HG03108 (cell line): ENCODE data around the gene CDK10.
"Not testable (repeated sequence)": the region's sequence is repeated elsewhere in the genome, so short reads cannot be mapped to it uniquely, and the experiment has no call there.

Source experiments
- ATAC-seq: cut with Tn5 transposase; IDR thresholded peaks from one replicate; pipeline ENCODE4 v1.9.1; 2021; ENCODE audit warnings: moderate library complexity; ENCODE audit not compliant: unreplicated experiment

CDK10 gene

GRCh38 chr16:89667000-89667399, 19.5 kb upstream of the CDK10 start:
- ATAC-seq = not testable (repeated sequence)

DNA sequence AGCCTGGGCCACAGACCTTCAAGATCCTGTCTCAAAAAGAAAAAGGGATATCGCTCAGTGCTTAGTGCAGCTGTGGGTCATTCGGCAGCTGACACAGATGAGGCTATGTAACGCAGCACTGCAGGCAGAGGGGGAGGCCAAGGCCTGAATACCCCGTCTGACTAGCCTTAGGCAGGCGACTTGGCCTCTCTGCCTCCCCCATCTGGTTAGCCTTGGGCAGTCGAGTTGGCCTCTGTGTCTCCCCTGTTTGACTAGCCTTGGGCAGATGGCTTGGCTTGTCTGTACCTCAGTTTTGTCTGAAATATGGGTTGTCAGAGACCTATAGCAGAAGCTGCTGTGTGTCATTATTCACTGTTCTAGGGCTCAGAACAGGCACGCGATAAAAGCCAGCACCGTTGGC, 18.9 kb upstream of the CDK10 start:
- ATAC-seq = no peak

DNA sequence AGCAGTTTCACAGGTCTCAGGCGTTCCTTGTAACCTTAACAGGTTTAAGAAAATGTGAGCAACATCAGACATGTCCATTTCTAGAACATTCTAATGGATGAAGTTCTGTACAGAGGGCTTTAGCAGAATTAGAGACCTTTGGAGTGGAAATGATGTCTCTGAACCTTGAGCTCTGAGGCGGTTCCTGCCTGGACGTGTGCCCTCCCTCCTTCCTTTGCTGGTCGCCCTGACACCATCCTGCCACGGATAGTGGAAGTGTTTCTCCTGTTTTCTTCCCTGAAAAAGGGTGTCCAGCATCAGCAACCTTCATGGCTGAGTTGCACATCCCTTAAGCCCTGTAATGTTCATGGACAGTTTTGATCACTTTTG, 17.7 kb upstream of the CDK10 start:
- no peak for ATAC-seq

- no peak for ATAC-seq
These were observed 16.7 kb upstream of the CDK10 start for GRCh38 chr16:89669755-89670154.

GRCh38 chr16:89670496-89671431, 15.7 kb upstream of the CDK10 start:
- no peak for ATAC-seq

GRCh38 chr16:89671565-89671964, 14.9 kb upstream of the CDK10 start:
- not testable (repeated sequence) for ATAC-seq

GRCh38 chr16:89672177-89672941, 14.1 kb upstream of the CDK10 start:
- no peak for ATAC-seq

GRCh38 chr16:89678258-89678657, 8.2 kb upstream of the CDK10 start:
- no peak for ATAC-seq

DNA sequence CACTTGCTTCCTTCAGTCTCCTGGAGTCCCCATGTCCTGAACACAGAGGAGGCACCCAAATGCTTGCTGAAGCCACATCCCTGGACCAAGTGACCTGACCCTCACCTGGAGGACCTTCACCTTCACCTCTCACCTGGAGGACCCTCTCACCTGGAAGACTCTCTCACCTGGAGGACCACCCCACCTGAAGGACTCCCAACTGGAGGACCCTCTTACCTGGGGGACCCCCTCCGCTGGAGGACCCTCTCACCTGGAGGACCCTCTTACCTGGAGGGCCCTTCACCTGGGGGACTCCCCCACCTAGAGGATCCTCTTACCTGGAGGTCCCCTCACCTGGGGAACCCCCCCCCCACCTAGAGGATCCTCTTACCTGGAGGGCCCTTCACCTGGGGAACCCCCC, 573 bp upstream of the CDK10 start:
- ATAC-seq = no peak

DNA sequence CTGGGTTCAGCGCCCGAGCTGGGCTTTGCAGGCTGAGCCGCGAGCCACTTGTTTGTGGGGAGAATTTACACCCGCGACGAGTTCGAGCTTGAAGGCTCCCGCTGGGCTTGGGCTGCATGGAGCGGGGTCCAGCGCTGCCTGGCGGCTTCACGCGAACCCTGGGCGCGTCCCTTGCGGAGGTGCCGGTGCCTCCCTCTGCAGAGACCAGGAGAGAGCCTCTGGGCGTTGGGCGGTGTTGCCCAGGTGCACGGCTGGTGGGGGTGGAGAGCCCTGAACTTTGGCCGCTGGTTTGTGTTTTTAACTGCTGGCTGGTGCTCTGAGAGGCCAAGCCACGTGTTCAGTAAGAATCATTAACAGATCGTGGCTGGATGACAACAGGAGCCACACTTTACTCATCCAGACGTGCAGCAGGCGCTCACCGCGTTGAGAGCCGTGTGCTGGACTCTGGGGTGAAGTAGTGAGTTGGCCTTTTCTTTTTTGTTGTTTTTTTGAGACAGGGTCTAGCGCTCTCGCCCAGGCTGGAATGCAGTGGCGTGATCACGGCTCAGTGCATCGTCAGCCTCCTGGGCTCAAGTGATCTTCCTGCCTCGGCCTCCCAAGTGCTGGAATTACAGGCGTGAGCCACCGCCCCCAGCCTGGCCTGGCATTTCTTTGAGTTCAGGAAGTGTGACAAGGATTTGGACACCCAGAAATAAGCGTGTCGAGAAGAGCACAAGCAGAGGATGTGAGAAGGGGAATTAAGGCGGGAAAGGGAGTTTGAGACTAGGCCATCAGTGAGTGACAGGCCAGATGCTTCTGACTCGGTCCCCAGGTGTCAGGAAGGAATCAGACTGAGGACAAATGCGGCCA, 827 bp downstream of the CDK10 start:
- ATAC-seq = peak; percentile 40

DNA sequence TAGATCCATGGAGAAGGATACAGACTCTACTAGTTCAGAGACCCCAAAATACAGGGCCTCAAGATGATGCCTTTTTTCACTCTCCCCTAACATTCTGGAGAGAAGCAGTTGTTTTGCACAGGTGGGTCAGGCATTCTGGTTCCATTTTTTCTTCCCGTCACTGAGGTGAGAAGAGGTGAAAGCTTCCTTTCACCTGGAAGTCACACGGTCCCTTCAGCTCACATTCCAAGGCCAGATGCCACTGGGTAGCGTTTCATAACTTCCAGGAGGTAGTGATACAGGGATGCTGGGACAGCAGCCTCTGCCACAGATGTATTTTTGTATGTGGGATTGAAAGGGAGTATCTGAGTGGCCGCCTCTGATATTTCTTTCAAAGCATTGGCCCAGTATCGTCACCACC, 1.9 kb downstream of the CDK10 start:
- ATAC-seq = no peak

DNA sequence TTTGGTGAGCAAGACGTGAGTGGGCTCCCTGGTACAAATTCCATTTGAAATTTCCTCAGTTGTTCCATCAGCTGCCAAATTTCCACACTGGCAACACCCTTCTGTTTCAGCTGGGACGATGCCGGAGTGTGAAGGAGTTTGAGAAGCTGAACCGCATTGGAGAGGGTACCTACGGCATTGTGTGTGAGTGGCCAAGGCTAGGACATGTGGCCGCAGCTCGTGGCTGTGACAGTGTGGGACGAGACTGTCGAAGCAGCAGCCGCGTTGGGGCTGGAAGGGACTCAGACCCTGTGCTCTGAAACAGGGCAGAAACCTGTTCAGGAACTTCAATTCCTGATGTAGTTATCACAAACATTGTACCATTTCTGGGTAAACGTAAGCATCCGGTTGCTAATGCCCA, 2.7 kb downstream of the CDK10 start:
- ATAC-seq = no peak

DNA sequence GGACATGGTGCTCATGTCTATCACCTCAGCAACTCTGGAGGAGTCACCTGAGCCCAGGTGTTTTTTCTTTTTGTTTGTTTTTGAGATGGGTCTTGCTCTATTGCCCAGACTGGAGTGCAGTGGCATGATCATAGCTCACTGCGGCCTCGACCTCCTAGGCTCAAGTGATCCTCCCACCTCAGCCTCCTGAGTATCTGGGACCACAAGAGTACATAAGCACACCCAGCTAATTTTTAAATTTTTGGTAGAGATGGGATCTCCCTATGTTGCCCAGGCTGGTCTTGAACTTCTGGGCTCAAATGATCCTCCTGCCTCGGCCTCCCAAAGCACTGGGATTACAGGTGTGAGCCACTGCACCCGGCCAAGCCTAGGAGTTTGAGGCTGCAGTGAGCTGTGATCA, 3.1 kb downstream of the CDK10 start:
- ATAC-seq = not testable (repeated sequence)

DNA sequence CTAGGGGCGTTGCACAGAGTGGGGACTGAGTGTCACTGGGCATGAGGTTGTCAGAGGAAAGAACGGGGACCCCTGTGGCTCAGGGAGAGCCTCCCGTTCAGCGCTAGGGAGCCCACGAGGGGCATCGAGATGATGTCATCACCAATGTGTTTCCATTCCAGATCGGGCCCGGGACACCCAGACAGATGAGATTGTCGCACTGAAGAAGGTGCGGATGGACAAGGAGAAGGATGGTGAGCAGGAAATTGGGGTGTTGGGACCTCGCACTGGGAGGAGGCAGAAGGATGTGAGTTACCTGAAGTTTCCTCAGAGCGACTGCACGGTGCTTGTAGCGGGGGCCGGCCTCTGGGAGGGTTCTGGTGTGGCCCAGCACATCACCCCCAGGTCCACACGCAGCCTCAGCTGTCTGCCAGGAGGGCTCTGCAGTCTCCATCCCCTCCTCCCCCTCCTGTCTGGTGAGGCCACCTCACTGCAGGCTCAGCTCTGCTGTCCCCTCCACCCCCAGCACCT, 4.0 kb downstream of the CDK10 start:
- no peak for ATAC-seq

GRCh38 chr16:89691231-89691985, 4.9 kb downstream of the CDK10 start:
- no peak for ATAC-seq

- no peak for ATAC-seq
These were observed 5.6 kb downstream of the CDK10 start for GRCh38 chr16:89691986-89692569.

DNA sequence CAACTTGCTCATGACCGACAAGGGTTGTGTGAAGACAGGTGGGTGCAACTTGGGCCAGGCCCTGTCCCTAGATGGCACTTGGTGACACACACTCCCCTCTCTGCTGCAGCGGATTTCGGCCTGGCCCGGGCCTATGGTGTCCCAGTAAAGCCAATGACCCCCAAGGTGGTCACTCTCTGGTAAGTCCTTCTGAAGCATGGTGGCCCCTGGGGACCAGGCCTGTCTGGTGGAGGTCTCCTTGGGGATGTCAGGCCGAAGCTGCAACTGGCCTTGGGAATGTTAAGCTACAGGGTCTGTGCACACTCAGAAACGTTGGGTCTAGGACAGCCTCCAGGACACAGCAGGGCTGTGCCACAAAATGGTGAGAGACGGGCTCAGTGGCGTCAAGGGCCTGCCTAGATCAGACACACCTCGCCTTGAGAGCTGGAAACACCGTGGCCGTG, 6.8 kb downstream of the CDK10 start:
- ATAC-seq = no peak

DNA sequence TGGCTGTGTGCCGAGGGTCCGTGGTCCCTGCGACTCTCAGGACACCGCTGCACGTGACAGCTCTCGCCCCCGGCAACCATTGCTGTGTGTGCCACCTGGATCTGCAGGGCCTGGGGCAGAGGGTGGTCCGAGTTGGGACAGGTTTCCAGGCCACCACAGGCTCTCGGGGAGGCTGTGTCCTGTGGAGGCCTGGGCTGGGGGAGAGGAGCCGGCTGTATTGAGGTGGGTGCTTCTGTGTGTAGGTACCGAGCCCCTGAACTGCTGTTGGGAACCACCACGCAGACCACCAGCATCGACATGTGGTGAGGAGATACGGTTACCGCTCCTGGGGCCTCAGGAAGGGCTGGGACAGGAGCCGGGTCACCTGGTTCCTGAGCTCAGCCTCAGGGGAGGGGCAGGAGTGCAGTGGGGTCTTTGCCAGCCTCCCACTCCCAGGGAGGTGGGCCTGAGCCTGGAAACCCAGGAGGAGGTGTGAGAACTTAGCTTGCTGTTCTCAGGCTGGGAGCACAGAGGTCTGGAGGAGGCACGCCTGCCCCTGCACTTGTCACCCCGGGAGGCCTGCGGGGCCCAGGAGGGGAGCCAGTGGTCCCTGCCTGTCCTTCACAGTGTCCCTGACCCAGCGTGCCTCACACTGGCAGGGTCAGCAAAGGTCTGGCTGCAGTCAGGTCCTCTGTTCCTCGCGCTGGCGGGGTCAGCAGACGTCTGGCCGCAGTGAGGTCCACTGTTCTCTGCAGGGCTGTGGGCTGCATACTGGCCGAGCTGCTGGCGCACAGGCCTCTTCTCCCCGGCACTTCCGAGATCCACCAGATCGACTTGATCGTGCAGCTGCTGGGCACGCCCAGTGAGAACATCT, 7.7 kb downstream of the CDK10 start:
- no peak for ATAC-seq

DNA sequence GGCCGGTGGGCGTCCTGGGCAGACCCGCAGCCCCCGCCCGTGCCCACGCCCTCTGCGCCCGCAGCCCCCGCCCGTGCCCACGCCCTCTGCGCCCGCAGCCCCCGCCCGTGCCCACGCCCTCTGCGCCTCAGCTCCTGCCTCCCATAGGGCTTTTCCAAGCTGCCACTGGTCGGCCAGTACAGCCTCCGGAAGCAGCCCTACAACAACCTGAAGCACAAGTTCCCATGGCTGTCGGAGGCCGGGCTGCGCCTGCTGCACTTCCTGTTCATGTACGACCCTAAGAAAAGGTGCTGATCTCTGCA, 8.2 kb downstream of the CDK10 start:
- ATAC-seq = not testable (repeated sequence)
